HEK293 (cell line): Measurements from ENCODE around the gene WWOX.

Source experiments
- CTCF ChIA-PET: fragments of 350-600 bp; formaldehyde crosslinking; extraction: SDS; loops from one replicate; lab custom pipeline; 2021; ENCODE audit warnings: antibody characterized with exemption; lab: Yijun Ruan, JAX
- POLR2A ChIA-PET: fragments of 300-600 bp; formaldehyde crosslinking; extraction: SDS; loops from one replicate; lab custom pipeline; 2020; ENCODE audit warnings: antibody characterized with exemption, inconsistent platforms; lab: Yijun Ruan, JAX
- H3K27ac ChIP-seq: fragments of 200-500 bp; sonication (Bioruptor generic); 2 replicates; pipeline ENCODE4 v1.5.1; 2014; ENCODE audit warnings: low read depth, low read length, control low read depth, inconsistent platforms; ENCODE audit errors: extremely low read depth
- H3K36me3 ChIP-seq, 2 experiments: fragments of 200-500 bp in 1 of 2; sonication (Bioruptor generic) in 1 of 2; 1 replicate in 1 of 2; 2 replicates in 1 of 2; pipeline ENCODE4 v1.5.1; 2014 to 2017; ENCODE audit warnings: inconsistent platforms in 2 of 2, low read length in 2 of 2; ENCODE audit not compliant: control insufficient read depth in 2 of 2, insufficient read depth in 1 of 2
- H3K4me1 ChIP-seq: fragments of 200-500 bp; sonication (Bioruptor generic); 2 replicates; pipeline ENCODE4 v1.5.1; 2014; ENCODE audit warnings: mild to moderate bottlenecking, low read length, inconsistent platforms; ENCODE audit not compliant: control insufficient read depth, insufficient read depth
- H3K4me3 ChIP-seq: 2 replicates; pipeline ENCODE4 v1.5.1; 2011; ENCODE audit warnings: low read depth, mild to moderate bottlenecking, control low read depth, low read length, moderate library complexity
- H3K9me3 ChIP-seq: fragments of 200-500 bp; sonication (Bioruptor generic); 2 replicates; pipeline ENCODE4 v1.5.1; 2014; ENCODE audit warnings: low read depth, low read length, inconsistent platforms; ENCODE audit not compliant: control insufficient read depth, insufficient read depth
- GFI1B ChIP-seq: fragments of 450-650 bp; formaldehyde crosslinking; IDR thresholded peaks from 2 replicates; pipeline ENCODE4 v1.5.1; 2016; ENCODE audit warnings: missing biosample characterization, missing genetic modification characterization
- GLI2 ChIP-seq: fragments of 450-650 bp; formaldehyde crosslinking; IDR thresholded peaks from 2 replicates; pipeline ENCODE4; 2017; ENCODE audit warnings: missing biosample characterization, missing genetic modification characterization, low read depth, borderline replicate concordance
- HOXC10 ChIP-seq: sonication (generic); formaldehyde crosslinking; IDR thresholded peaks from 2 replicates; pipeline ENCODE4 v1.8.1; 2023; ENCODE audit warnings: mild to moderate bottlenecking, missing genetic modification reagents
- MYNN ChIP-seq: fragments of 450-650 bp; formaldehyde crosslinking; IDR thresholded peaks from 2 replicates; pipeline ENCODE4 v1.5.1; 2016; ENCODE audit warnings: missing biosample characterization, missing genetic modification characterization, borderline replicate concordance
- OSR2 ChIP-seq: fragments of 450-650 bp; formaldehyde crosslinking; IDR thresholded peaks from 2 replicates; pipeline ENCODE4 v1.5.1; 2016; ENCODE audit warnings: missing biosample characterization, missing genetic modification characterization
- PRDM4 ChIP-seq: fragments of 450-650 bp; formaldehyde crosslinking; IDR thresholded peaks from 2 replicates; pipeline ENCODE4 v1.5.1; 2017; ENCODE audit warnings: missing biosample characterization, missing genetic modification characterization
- SP2 ChIP-seq: fragments of 450-650 bp; formaldehyde crosslinking; IDR thresholded peaks from 2 replicates; pipeline ENCODE4 v1.5.1; 2016; ENCODE audit warnings: missing biosample characterization, missing genetic modification characterization
- ZBTB49 ChIP-seq: fragments of 450-650 bp; formaldehyde crosslinking; IDR thresholded peaks from 2 replicates; pipeline ENCODE4 v1.5.1; 2016; ENCODE audit warnings: missing biosample characterization, missing genetic modification characterization, low read depth
- ZBTB7A ChIP-seq: fragments of 450-650 bp; formaldehyde crosslinking; IDR thresholded peaks from 2 replicates; pipeline ENCODE4 v1.5.1; 2016; ENCODE audit warnings: low read depth, missing biosample characterization, missing genetic modification characterization
- ZBTB8A ChIP-seq: fragments of 450-650 bp; formaldehyde crosslinking; IDR thresholded peaks from 2 replicates; pipeline ENCODE4 v1.5.1; 2016; ENCODE audit warnings: missing biosample characterization, missing genetic modification characterization
- ZEB2 ChIP-seq: fragments of 450-650 bp; formaldehyde crosslinking; IDR thresholded peaks from 2 replicates; pipeline ENCODE4 v1.5.1; 2016; ENCODE audit warnings: missing biosample characterization, missing genetic modification characterization
- ZNF16 ChIP-seq: fragments of 450-650 bp; formaldehyde crosslinking; IDR thresholded peaks from 2 replicates; pipeline ENCODE4 v1.5.1; 2016; ENCODE audit warnings: low read depth, missing biosample characterization, missing genetic modification characterization
- ZNF18 ChIP-seq: fragments of 450-650 bp; formaldehyde crosslinking; IDR thresholded peaks from 2 replicates; pipeline ENCODE4 v1.5.1; 2016; ENCODE audit warnings: missing biosample characterization, missing genetic modification characterization
- ZNF184 ChIP-seq: fragments of 450-650 bp; IDR thresholded peaks from 2 replicates; pipeline ENCODE4 v1.5.1; 2018; ENCODE audit warnings: missing biosample characterization, mild to moderate bottlenecking, missing genetic modification characterization
- ZNF19 ChIP-seq: fragments of 450-650 bp; formaldehyde crosslinking; IDR thresholded peaks from 2 replicates; pipeline ENCODE4; 2016; ENCODE audit warnings: missing biosample characterization, missing genetic modification characterization, low read depth
- ZNF266 ChIP-seq: fragments of 450-650 bp; formaldehyde crosslinking; IDR thresholded peaks from 2 replicates; pipeline ENCODE4 v1.5.1; 2016; ENCODE audit warnings: missing biosample characterization, missing genetic modification characterization, low read depth
- ZNF311 ChIP-seq: fragments of 450-650 bp; formaldehyde crosslinking; IDR thresholded peaks from 2 replicates; pipeline ENCODE4 v1.5.1; 2017; ENCODE audit warnings: missing biosample characterization, missing genetic modification characterization, borderline replicate concordance
- ZNF354C ChIP-seq: fragments of 450-650 bp; formaldehyde crosslinking; IDR thresholded peaks from 2 replicates; pipeline ENCODE4 v1.5.1; 2016; ENCODE audit warnings: missing biosample characterization, missing genetic modification characterization, low read depth, borderline replicate concordance
- ZNF423 ChIP-seq: fragments of 450-650 bp; formaldehyde crosslinking; IDR thresholded peaks from 2 replicates; pipeline ENCODE4 v1.5.1; 2016; ENCODE audit warnings: missing biosample characterization, missing genetic modification characterization
- ZNF514 ChIP-seq: fragments of 450-650 bp; formaldehyde crosslinking; IDR thresholded peaks from 2 replicates; pipeline ENCODE4 v1.5.1; 2016; ENCODE audit warnings: missing biosample characterization, missing genetic modification characterization
- ZNF560 ChIP-seq: fragments of 450-650 bp; formaldehyde crosslinking; IDR thresholded peaks from 2 replicates; pipeline ENCODE4 v1.5.1; 2017; ENCODE audit warnings: missing biosample characterization, missing genetic modification characterization, borderline replicate concordance
- ZNF600 ChIP-seq: fragments of 450-650 bp; formaldehyde crosslinking; IDR thresholded peaks from 2 replicates; pipeline ENCODE4 v1.5.1; 2016; ENCODE audit warnings: missing biosample characterization, missing genetic modification characterization
- ZSCAN23 ChIP-seq: fragments of 450-650 bp; formaldehyde crosslinking; IDR thresholded peaks from 2 replicates; pipeline ENCODE4 v1.5.1; 2016; ENCODE audit warnings: missing biosample characterization, missing genetic modification characterization
- ZSCAN30 ChIP-seq: fragments of 450-650 bp; IDR thresholded peaks from 2 replicates; pipeline ENCODE4 v1.5.1; 2018; ENCODE audit warnings: missing biosample characterization, mild to moderate bottlenecking, missing genetic modification characterization, moderate library complexity

WWOX gene

GRCh38 chr16:79213214-79213613 lies 1113.8 kb downstream of the WWOX start (continued):
- TF ChIP-seq ZNF19 (tag by site-specific recombination) (no peak), ZBTB8A (tag by site-specific recombination) (no peak), ZNF266 (tag by site-specific recombination) (no peak), ZNF560 (tag by site-specific recombination) (no peak), ZNF600 (tag by site-specific recombination) (no peak)

GRCh38 chr16:79215289-79215688 lies 1115.8 kb downstream of the WWOX start:
- H3K36me3 ChIP-seq, result no peaks in the 10 kb centered on the region
- TF ChIP-seq ZNF16 (tag by site-specific recombination), result no peak
- no peak for TF ChIP-seq ZNF311 (tag by site-specific recombination)
- TF ChIP-seq ZBTB49 (tag by site-specific recombination), result no peak
- no peak for TF ChIP-seq OSR2 (tag by site-specific recombination)
- TF ChIP-seq ZNF354C (tag by site-specific recombination), result no peak
- no peak for TF ChIP-seq GLI2 (tag by site-specific recombination)
- TF ChIP-seq MYNN, result no peak
- TF ChIP-seq ZNF514 (tag by site-specific recombination), result no peak
- TF ChIP-seq ZNF184 (tag by site-specific recombination), result no peak
- no peak for TF ChIP-seq ZSCAN30 (tag by site-specific recombination)
- TF ChIP-seq GFI1B, result no peak
- TF ChIP-seq ZNF423 (tag by site-specific recombination), result no peak
- no peak for TF ChIP-seq PRDM4
- no peak for TF ChIP-seq HOXC10 (CRISPR knock-in tag)
- TF ChIP-seq ZEB2 (tag by site-specific recombination), result no peak
- TF ChIP-seq ZSCAN23 (tag by site-specific recombination), result no peak
- TF ChIP-seq ZNF18 (tag by site-specific recombination), result no peak
- no peak for TF ChIP-seq SP2 (tag by site-specific recombination)
- TF ChIP-seq ZBTB7A (tag by site-specific recombination), result no peak
- H3K27ac ChIP-seq, result no peak overlapping the region
- no peaks in the 10 kb centered on the region for H3K9me3 ChIP-seq
- no peak overlapping the region for H3K4me3 ChIP-seq
- ChIA-PET CTCF (no interaction called here), POLR2A (no interaction called here)
- H3K4me1 ChIP-seq, result no peaks in the 10 kb centered on the region
